HG02981 (cell line): ENCODE measurements around the gene EHBP1.
"Not testable (repeated sequence)": the region's sequence is repeated elsewhere in the genome, so short reads cannot be mapped to it uniquely, and the experiment has no call there.

Experiments
- ATAC-seq: cut with Tn5 transposase; IDR thresholded peaks from one replicate; pipeline ENCODE4 v1.9.1; 2021; ENCODE audit warnings: mild to moderate bottlenecking, moderate library complexity; ENCODE audit not compliant: unreplicated experiment

EHBP1 gene

DNA sequence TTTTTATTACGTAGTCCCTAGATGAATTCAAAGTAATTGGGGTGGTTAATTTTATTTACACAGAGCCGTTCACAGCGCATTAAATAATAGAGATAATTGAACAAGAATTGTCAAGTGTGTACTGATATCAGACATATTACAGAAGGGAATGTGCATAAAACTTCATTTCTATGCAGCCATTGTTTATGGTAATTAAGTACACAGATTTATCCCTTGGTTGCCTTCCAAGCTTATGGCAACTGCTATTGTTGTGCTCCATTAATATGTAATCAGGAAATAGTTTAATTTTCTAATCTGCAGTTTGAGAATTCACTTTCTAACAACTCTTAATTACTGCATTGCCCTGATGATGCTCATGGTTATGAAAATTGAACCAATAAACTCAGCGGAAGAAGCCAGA lies 297.8 kb downstream of the EHBP1 start:
- ATAC-seq: no peak

DNA sequence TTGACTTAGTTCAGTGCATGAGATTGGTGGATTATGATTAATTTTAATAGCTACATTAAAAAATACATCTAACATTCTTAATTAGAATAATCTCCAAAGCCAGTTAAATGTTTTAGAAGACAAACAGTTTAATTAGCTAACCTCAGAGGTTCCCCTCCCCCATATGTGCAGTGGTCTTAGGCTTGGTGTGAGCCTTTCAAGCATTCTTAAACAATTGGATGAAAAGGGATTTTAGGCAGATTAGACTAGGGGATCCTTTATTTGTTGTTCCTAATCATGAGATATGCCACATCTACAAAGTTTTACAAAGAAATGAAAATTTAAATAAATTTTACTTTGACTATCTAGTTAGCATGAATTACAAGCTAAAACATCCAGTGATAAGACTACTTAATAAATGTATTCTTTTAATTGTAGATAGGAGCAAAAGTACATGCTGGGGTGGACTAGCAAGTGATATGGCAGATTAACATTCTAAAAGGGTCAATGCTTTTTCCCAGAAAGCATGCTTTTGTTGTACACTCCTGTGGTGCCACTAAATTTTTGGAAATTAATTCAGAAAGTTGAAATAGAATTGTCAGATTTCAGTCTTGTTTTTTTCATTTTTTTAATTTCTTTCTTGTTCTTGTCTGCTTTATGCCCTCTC lies 302.4 kb downstream of the EHBP1 start:
- no peak for ATAC-seq

DNA sequence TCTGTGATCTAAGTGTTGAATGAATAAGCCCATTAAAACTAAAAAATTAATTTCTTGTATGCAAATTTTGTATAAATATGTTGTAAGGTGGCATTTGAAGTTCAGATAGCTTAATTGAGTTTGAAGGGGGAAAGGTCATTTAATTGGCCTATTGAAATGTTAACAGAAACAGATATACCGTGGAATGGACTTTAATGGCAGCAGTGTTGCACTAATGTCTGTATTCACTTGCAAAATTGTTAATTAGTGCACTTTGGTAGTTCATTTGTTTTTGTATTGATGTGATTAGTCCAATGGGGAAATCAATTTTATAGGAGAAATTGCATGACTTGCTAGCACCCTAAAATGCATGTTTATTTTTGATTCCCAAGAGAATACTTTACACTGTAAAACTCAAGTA lies 303.3 kb downstream of the EHBP1 start:
- no peak for ATAC-seq

DNA sequence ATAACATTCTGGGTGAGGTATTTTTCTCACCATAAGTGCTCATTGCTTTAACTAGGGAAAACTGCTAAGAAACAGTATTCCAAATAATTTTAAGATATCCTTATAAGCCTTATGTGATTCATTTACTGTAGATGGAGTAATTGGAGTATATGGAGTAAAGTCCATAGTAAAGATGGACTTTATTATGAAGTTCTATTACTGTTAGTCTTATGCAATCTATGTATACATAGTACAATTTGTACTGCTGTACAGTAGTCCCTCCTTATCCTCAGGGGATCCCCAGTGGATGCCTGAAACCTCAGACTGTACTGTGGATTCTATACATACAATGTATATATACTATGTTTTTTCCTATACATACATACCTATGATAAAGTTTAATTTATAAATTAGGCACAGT lies 304.0 kb downstream of the EHBP1 start:
- ATAC-seq: no peak

DNA sequence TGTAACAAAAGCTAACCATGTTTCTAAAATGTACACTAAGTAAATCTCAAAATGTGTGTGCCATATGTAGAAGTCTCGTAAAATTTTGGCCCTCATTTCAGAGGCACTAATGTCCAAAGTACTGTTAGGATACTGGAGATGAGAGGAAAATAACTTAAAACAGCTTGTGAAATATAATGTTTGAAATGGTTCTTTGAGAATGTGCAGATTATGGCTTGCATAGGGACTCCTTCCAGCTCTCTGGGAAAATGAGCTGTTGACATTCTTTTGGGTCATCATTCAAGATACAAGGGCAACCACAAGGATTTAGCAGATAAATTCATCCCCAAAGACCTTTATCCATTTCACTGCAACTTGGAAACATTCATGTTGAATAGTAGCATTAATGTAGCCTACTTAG lies 307.0 kb downstream of the EHBP1 start:
- ATAC-seq: no peak

DNA sequence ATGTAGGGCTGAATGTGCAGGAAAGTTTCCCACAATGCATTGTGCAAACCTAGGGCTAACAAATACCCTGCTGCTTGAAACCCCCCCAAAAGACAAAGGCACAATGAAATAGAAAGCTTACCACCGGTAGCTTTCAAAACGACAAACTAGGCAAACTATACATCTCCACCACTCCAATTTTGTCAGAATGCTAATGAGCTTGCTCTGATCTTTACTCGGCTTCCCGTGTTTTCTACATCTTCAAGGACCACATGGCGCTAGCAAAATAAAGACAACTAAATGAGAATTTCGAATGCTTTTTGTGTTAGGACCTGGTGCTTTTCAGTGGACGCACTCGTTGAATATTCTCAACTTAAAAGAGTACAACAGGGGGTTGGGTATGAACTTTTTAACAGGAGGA lies 307.9 kb downstream of the EHBP1 start:
- no peak for ATAC-seq

DNA sequence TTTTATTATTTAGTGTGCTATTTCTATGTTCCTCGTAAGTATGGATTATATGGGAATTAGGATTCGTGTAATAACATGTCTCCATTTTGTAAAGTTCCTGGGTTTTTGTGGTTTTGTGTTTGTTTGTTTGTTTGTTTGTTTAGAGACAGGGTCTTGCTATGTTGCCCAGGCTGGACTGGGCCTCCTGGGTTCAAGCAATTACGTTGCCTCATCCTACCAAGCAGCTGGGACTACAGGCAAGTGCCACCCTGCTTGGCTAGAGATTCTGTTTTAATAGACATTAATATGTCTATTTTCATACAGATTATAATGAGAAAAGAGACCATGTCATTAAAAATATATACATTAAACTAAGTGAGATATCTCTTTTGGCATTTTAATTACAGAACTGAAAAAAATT lies 309.9 kb downstream of the EHBP1 start:
- ATAC-seq: no peak

DNA sequence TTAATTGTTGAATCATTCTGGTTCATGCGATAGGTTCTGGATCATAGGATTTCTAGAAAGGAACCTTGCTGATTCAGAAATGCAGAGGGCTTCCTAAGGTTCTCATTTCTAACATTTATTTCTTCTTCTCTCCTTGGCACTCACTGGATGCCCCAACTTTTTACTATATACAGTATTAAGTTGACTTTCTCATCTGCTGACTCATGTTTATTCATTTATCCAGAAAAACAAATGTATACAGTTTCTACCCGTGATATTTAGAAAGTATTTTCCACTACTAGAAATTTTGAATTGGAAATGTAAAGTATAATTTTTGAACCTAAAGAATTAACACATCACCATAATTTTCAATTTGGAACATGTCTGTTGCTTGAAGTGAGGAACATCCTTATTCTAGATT lies 312.9 kb downstream of the EHBP1 start:
- ATAC-seq: no peak

DNA sequence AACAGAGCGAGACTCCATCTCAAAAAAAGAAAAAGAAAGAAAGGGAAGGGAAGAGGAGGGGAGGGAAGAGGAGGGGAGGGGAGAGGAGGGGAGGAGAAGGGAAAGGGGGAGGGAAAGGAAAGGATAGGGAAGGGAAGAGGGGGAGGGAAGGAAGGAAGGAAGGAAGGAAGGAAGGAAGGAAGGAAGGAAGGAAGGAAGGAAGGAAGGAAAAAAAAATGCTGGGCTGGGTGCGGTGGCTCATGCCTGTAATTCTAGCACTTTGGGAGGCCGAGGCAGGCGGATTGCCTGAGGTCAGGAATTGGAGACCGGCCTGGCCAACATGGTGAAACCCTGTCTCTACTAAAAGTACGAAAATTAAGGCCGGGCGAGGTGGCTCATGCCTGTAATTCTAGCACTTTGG lies 314.2 kb downstream of the EHBP1 start:
- ATAC-seq: not testable (repeated sequence)

DNA sequence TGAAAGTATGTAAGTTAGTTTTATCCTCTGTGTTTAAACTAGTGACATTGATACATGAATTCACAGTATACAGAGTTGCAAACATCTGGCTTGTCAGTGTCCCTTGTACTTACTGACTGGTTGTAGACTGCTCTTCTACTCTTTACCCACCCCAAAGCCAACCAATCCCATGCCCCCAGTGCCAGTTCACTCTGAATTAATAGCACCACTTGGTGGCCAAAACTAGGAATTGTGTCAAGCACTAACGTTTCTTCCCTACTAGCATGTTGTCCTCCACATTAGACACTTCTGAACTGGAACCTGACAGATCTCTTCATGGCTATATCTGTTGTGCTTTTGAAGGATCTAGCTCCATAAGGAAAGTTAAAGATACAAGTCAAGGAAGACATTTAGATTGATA lies 317.9 kb downstream of the EHBP1 start:
- no peak for ATAC-seq

DNA sequence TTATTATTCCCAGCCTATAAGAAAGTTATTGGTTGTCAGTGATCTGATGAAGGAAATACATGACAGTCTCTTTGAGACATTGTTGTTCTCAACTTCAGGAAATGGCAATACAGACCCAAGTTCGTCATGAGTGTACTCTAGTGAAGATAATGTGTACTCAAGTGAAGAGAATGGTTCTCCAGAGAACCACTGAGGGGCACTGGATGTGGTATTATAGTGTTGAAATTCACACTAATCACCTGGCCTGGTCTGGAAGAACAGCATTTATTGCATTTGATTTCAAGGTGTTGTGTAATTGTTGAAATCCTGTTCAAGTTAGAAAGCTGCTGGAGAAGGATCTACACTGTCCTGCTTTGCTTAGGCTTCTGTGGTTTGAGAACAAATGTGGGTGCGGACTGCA lies 321.7 kb downstream of the EHBP1 start:
- ATAC-seq: no peak

DNA sequence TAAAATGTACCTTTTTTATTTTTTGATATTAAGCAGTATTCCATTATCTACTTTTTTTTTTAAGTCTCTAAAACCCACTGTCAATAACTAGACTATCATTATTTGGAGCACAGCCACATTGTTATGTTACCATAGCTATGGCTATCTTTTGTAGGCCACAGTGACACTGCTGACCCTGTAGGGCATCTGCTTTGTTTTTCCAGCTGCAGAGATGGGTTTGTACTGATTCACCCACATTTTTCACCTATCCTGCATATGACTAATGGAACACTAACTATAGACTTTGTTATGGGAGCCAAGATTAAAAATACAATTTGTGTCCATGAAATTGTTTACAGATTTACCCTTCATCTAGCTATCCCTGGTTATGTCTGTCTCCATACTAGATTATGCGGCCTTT lies 323.5 kb downstream of the EHBP1 start:
- no peak for ATAC-seq

DNA sequence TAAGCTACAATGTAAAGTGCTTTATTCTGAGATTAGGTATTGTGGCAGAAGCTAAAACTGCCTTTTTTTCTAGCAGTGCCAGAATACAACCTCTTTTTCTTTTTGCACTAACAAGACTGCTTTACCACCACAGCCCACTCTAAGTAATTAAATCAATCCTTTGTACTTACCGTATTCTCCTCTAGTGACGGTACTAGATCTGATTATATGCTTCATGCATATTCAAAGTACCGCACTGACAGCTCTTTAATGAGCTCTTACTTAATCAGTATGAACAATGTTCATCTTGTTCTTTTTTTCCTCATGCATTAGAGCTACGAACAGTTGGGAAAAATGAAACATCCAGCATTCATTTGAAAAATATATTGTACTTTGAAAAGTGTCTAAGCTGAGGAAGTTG lies 329.0 kb downstream of the EHBP1 start:
- no peak for ATAC-seq

DNA sequence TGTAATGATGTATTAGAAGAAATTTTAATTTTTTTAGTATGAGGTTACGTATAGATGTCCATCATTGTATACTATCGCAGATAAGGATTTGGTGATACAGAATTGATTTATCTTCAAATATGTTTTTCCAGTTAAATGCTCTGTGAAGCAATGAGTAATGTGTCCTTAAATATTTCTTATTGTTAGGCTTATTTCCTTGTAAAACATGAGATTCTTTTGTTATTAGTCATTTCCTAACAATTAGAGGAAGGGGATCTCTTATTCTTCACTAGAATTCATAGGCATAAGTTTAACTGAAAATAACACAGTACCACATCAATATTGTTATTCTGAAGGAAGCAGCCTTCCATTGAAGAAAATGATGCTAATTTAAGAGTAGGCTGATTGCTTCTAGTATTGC lies 329.7 kb downstream of the EHBP1 start:
- no peak for ATAC-seq

DNA sequence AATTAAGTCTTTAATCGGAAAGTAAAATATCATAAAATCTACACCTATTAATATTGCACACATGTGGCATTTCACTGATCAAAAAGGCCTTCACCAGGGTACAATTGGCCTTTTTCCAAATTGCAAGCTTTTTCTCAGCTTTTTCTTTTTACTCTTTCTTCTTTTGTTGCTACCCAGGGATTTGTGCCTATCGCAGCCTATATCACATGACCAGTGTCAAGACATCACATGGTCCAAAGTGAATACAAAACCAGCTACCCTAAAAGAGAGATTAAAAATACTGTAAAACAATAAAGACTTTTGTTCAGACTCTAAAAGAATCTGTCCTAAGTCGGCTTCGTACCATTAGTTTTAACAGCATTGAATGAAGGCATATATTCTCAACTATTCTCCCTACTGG lies 330.1 kb downstream of the EHBP1 start:
- no peak for ATAC-seq

DNA sequence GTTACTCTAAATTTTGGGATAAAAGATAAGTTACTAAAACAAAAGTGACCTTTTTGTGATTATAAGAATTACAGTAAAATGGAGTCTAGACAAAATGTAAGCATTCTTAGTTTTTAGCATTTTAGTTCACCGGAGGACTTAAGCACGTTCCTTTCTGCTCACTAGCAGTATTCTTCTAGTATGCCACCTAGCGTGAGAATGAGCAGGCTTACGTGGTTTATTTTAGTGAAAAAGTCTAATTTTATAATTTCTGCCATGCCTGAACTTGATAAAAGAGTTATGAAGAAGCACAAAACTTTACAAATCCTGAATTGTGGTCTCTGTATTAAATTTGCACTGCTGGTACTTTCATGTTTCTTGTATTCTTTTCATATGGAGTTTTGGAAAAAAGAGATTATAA lies 332.5 kb downstream of the EHBP1 start:
- ATAC-seq: no peak

DNA sequence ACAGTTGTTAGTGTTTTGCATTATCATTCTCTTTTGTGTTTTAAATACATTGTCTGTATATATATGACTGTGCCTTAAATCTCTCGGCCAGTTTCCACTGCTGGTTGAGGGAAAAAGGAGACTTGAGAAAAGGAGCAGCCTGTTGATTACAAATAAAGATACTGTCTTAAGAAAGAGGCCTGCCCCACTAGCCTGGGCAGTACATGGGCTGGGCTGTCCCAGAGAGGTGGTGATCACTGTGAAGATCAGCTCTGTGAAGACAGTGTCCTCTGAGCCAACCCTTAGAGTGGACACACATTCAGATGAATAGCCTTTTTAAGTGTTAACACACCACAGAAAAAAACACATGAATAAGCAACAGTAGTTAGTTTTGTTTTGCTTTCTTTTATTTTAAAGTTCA lies 335.1 kb downstream of the EHBP1 start:
- ATAC-seq: no peak

DNA sequence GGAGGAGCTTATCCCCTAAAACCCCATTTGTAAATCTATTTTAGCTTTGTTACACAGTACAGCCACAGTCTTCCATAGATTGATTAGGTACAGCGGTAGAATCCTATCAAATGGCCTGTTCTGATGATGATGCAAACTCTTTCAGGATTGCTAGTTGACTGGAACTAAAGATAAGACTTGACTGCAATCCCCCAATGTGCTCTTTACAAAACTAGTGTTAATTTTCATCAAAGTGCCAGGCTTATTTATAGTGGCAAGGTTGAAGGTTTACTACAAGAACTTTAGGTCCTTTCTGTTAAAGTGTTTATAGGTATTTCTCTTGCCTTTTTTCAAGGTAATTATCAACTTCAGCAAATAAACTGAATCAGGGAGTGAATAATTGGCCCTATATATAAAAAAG lies 336.1 kb downstream of the EHBP1 start:
- no peak for ATAC-seq

DNA sequence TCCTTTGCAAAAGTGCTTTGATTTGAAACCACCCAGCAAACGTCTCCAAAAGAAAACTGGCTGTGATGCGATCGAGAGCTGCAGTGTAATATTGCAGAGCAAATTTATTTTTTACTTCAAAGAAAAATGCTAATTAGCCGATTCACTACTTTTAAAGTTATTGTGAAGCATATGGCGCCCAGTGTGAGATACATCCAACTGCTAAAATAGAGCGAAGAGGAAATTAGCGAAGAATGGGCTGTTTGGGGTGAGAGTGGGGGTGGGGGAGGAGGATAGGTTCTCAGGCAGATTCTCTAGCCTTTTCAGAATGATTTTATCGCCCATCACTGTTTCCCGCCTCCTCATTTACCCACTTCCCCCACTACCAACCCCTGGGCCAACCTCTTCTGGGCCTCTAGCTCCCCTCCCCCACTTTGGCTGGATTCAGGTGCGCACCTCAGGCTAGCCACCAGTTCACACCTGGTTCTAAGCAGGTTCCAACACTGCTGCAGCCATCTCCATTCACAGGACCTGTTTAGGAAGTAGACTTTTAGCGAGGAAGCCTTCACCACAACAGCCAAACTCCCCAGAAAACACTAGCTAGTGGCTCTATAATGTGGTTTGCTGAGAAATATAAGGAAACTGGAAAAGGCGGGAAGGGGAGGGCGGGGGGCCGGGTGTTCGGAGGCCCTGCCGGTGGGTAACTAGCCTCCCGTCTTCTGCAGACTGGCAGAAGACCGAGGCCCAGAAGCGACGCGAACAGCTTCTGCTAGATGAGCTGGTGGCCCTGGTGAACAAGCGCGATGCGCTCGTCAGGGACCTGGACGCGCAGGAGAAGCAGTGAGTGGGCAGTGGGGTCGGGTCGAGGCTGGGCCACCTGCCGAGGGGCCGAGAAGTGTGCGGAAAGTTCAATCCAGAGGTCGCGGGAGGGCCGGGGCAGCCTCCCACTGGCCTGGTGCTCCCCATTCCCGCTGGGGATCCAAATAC lies 339.1 kb downstream of the EHBP1 start:
- ATAC-seq: no peak

DNA sequence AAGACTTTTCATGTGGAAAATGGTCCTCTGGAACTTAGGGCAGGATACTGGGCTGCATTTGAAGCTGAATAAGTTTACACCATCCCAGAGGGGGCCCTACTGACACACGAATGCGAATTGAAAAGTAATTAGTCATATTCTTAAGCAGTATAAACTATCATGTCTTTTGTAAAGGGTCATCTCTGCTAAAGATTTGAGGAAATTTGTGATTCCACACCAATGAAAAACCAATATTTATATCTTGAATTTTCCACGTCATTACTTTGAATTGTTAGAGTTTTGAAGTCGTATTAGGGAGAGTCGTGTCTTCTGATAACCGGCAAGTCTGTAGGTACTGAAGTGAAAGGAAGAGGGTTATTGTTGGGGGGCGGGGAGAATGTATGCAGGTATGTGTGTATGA lies 341.0 kb downstream of the EHBP1 start:
- ATAC-seq: no peak

DNA sequence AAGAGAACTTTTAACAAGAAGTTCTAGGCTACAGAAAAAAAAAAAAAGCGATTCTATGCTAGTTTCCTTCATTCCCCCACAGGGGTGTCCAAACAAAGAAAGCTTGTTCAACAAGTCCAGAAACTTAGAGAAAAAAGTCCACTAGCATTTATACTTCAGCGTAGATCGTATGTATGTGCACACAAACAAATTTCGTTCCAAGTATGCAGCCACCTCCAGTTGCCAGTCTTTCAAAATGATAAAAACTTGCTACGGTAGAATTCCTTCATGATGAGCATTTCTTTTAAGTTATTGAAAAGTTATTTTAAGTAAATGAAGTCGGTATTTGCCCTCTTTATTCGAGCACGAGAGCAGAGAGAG lies 341.4 kb downstream of the EHBP1 start:
- no peak for ATAC-seq
